ENCODE results near the gene SNX17. TPM values are rescaled to one million over a fixed set of nuclear protein-coding genes. Genes with fewer than 3 reads are reported as not detected.
A peak's percentile ranks its signal among the peaks of the same experiment; 100 is the strongest.

SNX17 gene
- total RNA-seq, 1 donor from 2014 or later = 90.5 TPM

DNA sequence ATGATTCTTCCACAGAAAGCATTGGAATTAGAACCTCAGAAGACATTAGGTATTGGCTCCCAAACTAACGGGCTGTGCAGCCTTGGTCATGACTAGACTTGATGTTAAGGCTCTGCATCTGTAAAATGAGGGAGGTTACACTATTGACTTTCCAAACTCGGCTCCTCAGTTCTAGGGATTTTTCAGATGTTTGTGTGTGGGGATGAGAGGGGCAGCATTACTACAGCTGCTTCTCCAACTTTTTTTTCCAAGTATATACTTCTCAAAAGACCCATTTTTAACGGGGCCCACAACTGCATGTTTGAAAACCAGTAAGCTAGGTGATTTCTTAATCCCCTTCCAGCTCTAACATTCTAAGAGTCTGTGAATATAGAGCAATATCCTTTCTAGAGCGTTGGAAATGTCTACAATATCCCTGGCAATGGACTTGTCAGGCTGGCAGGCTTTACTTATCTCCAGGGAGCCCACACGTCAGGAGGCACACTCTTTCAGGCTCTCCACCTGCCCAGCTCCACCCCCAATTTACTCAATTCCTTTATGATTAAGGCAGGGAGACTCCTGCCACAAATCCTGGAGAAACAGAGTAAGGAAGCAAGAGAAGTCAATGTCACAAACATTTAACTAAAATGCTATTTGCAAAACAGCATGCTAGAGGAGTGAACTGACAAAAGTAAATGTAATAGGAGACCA, 46.7 kb upstream of the SNX17 start:
- Mint-ChIP-seq H3K4me3 (ENCODE audit: unreplicated experiment) (peak overlapping the region; percentile 98), H3K4me1 (ENCODE audit: unreplicated experiment) (peaks cover 17% of the 10 kb centered on the region), H3K36me3 (ENCODE audit: low read depth, unreplicated experiment) (peaks cover 29% of the 10 kb centered on the region), H3K27me3 (ENCODE audit: unreplicated experiment) (peaks cover 4% of the 10 kb centered on the region), H3K9me3 (ENCODE audit: unreplicated experiment) (no peaks in the 10 kb centered on the region), H3K27ac (ENCODE audit: unreplicated experiment) (peak overlapping the region; percentile 100)
- TF ChIP-seq, protein P1, sequence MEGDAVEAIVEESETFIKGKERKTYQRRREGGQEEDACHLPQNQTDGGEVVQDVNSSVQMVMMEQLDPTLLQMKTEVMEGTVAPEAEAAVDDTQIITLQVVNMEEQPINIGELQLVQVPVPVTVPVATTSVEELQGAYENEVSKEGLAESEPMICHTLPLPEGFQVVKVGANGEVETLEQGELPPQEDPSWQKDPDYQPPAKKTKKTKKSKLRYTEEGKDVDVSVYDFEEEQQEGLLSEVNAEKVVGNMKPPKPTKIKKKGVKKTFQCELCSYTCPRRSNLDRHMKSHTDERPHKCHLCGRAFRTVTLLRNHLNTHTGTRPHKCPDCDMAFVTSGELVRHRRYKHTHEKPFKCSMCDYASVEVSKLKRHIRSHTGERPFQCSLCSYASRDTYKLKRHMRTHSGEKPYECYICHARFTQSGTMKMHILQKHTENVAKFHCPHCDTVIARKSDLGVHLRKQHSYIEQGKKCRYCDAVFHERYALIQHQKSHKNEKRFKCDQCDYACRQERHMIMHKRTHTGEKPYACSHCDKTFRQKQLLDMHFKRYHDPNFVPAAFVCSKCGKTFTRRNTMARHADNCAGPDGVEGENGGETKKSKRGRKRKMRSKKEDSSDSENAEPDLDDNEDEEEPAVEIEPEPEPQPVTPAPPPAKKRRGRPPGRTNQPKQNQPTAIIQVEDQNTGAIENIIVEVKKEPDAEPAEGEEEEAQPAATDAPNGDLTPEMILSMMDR (IDR thresholded peaks at IDR 0.05; ENCODE audit: unreplicated experiment) = no peak
- no peak for DNase-seq (ENCODE audit: low spot score)

DNA sequence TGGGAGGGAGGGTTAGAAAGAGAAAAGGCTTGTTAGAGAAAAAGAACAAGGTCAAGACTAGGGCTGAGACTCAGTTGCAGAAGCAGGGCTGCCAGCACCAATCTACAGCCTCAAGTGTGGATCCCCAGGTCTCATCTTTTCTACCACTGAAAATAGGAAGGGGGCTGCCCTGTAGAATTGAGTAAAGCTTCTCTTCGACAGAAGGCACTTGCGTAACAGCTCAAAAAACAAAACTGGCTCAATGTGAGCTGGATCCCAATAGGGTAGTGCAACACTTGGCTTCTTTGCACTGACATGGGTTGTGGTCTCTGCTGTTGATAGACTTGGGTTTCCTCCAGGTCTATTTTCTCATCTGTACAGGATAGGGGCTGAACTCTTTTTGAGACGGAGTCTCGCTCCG, 45.7 kb upstream of the SNX17 start:
- TF ChIP-seq, protein P1 (IDR thresholded peaks at IDR 0.05; ENCODE audit: unreplicated experiment) = no peak
- H3K36me3 Mint-ChIP-seq (ENCODE audit: low read depth, unreplicated experiment) = peaks cover 33% of the 10 kb centered on the region
- peaks cover 17% of the 10 kb centered on the region for H3K4me1 Mint-ChIP-seq (ENCODE audit: unreplicated experiment)
- peaks cover 7% of the 10 kb centered on the region for H3K27me3 Mint-ChIP-seq (ENCODE audit: unreplicated experiment)
- H3K9me3 Mint-ChIP-seq (ENCODE audit: unreplicated experiment) = no peaks in the 10 kb centered on the region
- H3K27ac Mint-ChIP-seq (ENCODE audit: unreplicated experiment) = peak overlapping the region; percentile 34
- DNase-seq (ENCODE audit: low spot score) = no peak
- peak overlapping the region; percentile 14 for H3K4me3 Mint-ChIP-seq (ENCODE audit: unreplicated experiment)

DNA sequence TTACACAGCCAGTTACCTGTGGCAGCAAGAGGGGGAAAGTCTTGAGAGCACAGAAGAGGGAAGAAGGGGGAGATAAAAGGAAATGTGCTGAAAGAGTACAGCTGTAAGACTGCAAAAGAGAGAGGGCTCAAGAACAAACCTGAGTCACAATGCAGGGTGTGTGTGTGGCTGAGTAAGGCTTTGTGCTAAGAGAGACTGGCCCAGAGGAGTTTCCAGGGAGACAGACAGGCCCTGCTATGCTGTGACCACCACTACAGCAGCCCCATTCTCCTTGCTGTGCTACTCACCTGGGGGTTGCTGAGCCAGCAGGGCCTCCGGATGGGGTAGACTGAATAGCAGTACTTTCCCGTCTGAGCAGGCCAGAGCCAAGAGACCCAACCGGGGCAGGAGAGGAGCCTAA, 35.1 kb upstream of the SNX17 start:
- no peaks in the 10 kb centered on the region for H3K9me3 Mint-ChIP-seq (ENCODE audit: unreplicated experiment)
- H3K36me3 Mint-ChIP-seq (ENCODE audit: low read depth, unreplicated experiment) = peaks cover 33% of the 10 kb centered on the region
- H3K4me3 Mint-ChIP-seq (ENCODE audit: unreplicated experiment) = peak overlapping the region; percentile 9
- DNase-seq (ENCODE audit: low spot score) = no peak
- H3K27me3 Mint-ChIP-seq (ENCODE audit: unreplicated experiment) = peaks cover 5% of the 10 kb centered on the region
- H3K27ac Mint-ChIP-seq (ENCODE audit: unreplicated experiment) = no peak overlapping the region
- TF ChIP-seq, protein P1 (IDR thresholded peaks at IDR 0.05; ENCODE audit: unreplicated experiment) = no peak
- H3K4me1 Mint-ChIP-seq (ENCODE audit: unreplicated experiment) = no peaks in the 10 kb centered on the region

DNA sequence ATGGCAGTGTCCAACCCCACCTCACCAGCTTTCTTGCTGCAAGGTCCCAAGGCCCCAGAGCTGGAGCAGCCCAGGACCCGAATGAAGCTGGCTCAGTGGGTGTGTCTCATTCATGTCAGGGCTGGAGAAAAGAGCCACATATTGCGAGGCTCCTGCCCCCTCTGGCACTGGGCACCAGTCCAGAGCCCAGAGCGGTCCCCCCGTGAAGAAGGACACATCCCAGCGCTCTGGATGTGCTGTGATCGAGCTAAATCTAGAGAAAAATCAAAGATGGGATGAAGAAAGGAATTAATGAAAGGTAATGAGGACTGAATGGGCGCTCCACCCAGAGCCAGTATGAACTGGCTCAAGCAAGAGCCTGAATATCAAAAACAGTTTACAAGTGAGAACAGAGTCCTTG, 34.2 kb upstream of the SNX17 start:
- Mint-ChIP-seq H3K4me1 (ENCODE audit: unreplicated experiment) (no peaks in the 10 kb centered on the region), H3K4me3 (ENCODE audit: unreplicated experiment) (no peak overlapping the region), H3K36me3 (ENCODE audit: low read depth, unreplicated experiment) (peaks cover 32% of the 10 kb centered on the region), H3K9me3 (ENCODE audit: unreplicated experiment) (no peaks in the 10 kb centered on the region), H3K27me3 (ENCODE audit: unreplicated experiment) (peaks cover 5% of the 10 kb centered on the region), H3K27ac (ENCODE audit: unreplicated experiment) (no peak overlapping the region)
- DNase-seq (ENCODE audit: low spot score) = no peak
- TF ChIP-seq, protein P1 (IDR thresholded peaks at IDR 0.05; ENCODE audit: unreplicated experiment) = no peak

DNA sequence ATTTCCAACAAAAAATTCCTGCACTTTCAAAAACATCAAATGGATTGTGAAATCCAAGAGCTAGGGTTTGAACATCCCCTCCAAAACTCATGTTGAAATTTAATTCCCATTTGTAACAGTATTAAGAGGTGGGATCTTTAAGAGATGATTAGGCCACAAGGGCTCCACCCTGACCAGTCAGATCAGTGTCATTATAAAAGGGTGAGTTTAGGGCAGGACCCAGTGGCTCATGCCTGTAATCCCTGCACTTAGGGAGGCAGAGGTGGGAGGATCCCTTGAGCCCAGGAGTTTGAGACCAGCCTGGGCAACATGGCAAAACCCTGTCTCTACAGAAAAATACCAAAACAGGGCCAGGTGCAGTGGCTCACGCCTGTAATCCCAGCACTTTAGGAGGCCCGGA, 22.8 kb upstream of the SNX17 start:
- H3K27ac Mint-ChIP-seq (ENCODE audit: unreplicated experiment) = no peak overlapping the region
- H3K27me3 Mint-ChIP-seq (ENCODE audit: unreplicated experiment) = no peaks in the 10 kb centered on the region
- no peaks in the 10 kb centered on the region for H3K4me1 Mint-ChIP-seq (ENCODE audit: unreplicated experiment)
- H3K4me3 Mint-ChIP-seq (ENCODE audit: unreplicated experiment) = no peak overlapping the region
- H3K9me3 Mint-ChIP-seq (ENCODE audit: unreplicated experiment) = no peaks in the 10 kb centered on the region
- DNase-seq (ENCODE audit: low spot score) = no peak
- H3K36me3 Mint-ChIP-seq (ENCODE audit: low read depth, unreplicated experiment) = peaks cover 8% of the 10 kb centered on the region
- TF ChIP-seq, protein P1 (IDR thresholded peaks at IDR 0.05; ENCODE audit: unreplicated experiment) = no peak

All from endothelial cell (in vitro differentiated cells).